ENCODE measurements around the gene OSBP2.

Gene OSBP2

GRCh38 chr22:30777587-30777986, 82.9 kb downstream of the OSBP2 start:
- Histone ChIP-seq H3K4me2 (ENCODE audit: low read length) (no peak overlapping the region), H3K4me1 (ENCODE audit: control insufficient read depth, low read length) (no peaks in the 10 kb centered on the region), H3K9me2 (replicated peaks; ENCODE audit: control insufficient read depth, low read length) (no peaks in the 10 kb centered on the region), H3K79me2 (ENCODE audit: control insufficient read depth, low read length) (no peaks in the 10 kb centered on the region), H3K9me3 (ENCODE audit: control insufficient read depth, insufficient read depth, low read length) (no peaks in the 10 kb centered on the region), H3F3A (ENCODE audit: control insufficient read depth, insufficient read depth) (no peaks in the 10 kb centered on the region), H3K4me3 (ENCODE audit: low read length) (no peak overlapping the region), H3K27me3 (ENCODE audit: control insufficient read depth, low read length) (no peaks in the 10 kb centered on the region), H3K27ac (ENCODE audit: low read depth, low read length) (no peak overlapping the region), H4K20me1 (ENCODE audit: control insufficient read depth, insufficient read depth, low read depth, low read length) (no peaks in the 10 kb centered on the region), H3K36me3 (ENCODE audit: control insufficient read depth, low read length) (no peaks in the 10 kb centered on the region)
- no peak for TF ChIP-seq CTCF (IDR thresholded peaks at IDR 0.05; ENCODE audit: low read depth, low read length, poor library complexity, severe bottlenecking)
- no peak for TF ChIP-seq EZH2phosphoT487 (IDR thresholded peaks at IDR 0.05; ENCODE audit: borderline replicate concordance, low read length)

- no peak for TF ChIP-seq EZH2phosphoT487 (IDR thresholded peaks at IDR 0.05; ENCODE audit: borderline replicate concordance, low read length)
- no peak for TF ChIP-seq CTCF (IDR thresholded peaks at IDR 0.05; ENCODE audit: low read depth, low read length, poor library complexity, severe bottlenecking)
- Histone ChIP-seq H3K36me3 (ENCODE audit: control insufficient read depth, low read length) (no peaks in the 10 kb centered on the region), H3K4me3 (ENCODE audit: low read length) (no peak overlapping the region), H3K4me1 (ENCODE audit: control insufficient read depth, low read length) (no peaks in the 10 kb centered on the region), H3F3A (ENCODE audit: control insufficient read depth, insufficient read depth) (no peaks in the 10 kb centered on the region), H3K79me2 (ENCODE audit: control insufficient read depth, low read length) (no peaks in the 10 kb centered on the region), H3K9me3 (ENCODE audit: control insufficient read depth, insufficient read depth, low read length) (no peaks in the 10 kb centered on the region), H3K27me3 (ENCODE audit: control insufficient read depth, low read length) (no peaks in the 10 kb centered on the region), H3K27ac (ENCODE audit: low read depth, low read length) (no peak overlapping the region), H3K4me2 (ENCODE audit: low read length) (no peak overlapping the region), H3K9me2 (replicated peaks; ENCODE audit: control insufficient read depth, low read length) (no peaks in the 10 kb centered on the region), H4K20me1 (ENCODE audit: control insufficient read depth, insufficient read depth, low read depth, low read length) (no peaks in the 10 kb centered on the region)
These were observed 83.6 kb downstream of the OSBP2 start for GRCh38 chr22:30778261-30778660.

- Histone ChIP-seq H3F3A (ENCODE audit: control insufficient read depth, insufficient read depth) (no peaks in the 10 kb centered on the region), H4K20me1 (ENCODE audit: control insufficient read depth, insufficient read depth, low read depth, low read length) (no peaks in the 10 kb centered on the region), H3K4me1 (ENCODE audit: control insufficient read depth, low read length) (no peaks in the 10 kb centered on the region), H3K27me3 (ENCODE audit: control insufficient read depth, low read length) (no peaks in the 10 kb centered on the region), H3K9me2 (replicated peaks; ENCODE audit: control insufficient read depth, low read length) (no peaks in the 10 kb centered on the region), H3K9me3 (ENCODE audit: control insufficient read depth, insufficient read depth, low read length) (no peaks in the 10 kb centered on the region), H3K79me2 (ENCODE audit: control insufficient read depth, low read length) (no peaks in the 10 kb centered on the region), H3K36me3 (ENCODE audit: control insufficient read depth, low read length) (no peaks in the 10 kb centered on the region), H3K27ac (ENCODE audit: low read depth, low read length) (no peak overlapping the region), H3K4me2 (ENCODE audit: low read length) (no peak overlapping the region), H3K4me3 (ENCODE audit: low read length) (no peak overlapping the region)
- no peak for TF ChIP-seq CTCF (IDR thresholded peaks at IDR 0.05; ENCODE audit: low read depth, low read length, poor library complexity, severe bottlenecking)
- no peak for TF ChIP-seq EZH2phosphoT487 (IDR thresholded peaks at IDR 0.05; ENCODE audit: borderline replicate concordance, low read length)
These were observed 85.4 kb downstream of the OSBP2 start for GRCh38 chr22:30780026-30780425.
